HepG2 (cell line): ENCODE measurements around the gene MEGF11. TPM values are rescaled to one million over a fixed set of nuclear protein-coding genes. Genes with fewer than 3 reads are reported as not detected.

Source experiments
- ARID5B ChIP-seq: IDR thresholded peaks from 2 replicates; pipeline ENCODE4 v1.4.0; 2020; ENCODE audit warnings: mild to moderate bottlenecking, missing genetic modification reagents
- ATF2 ChIP-seq: sonication (generic); formaldehyde crosslinking; IDR thresholded peaks from 2 replicates; pipeline ENCODE4 v1.4.0; 2020; ENCODE audit warnings: missing genetic modification reagents
- ETS1 ChIP-seq: sonication (generic); formaldehyde crosslinking; IDR thresholded peaks from 2 replicates; pipeline ENCODE4 v1.4.0; 2020; ENCODE audit warnings: missing genetic modification reagents
- HDAC2 ChIP-seq: sonication (generic); formaldehyde crosslinking; IDR thresholded peaks from 2 replicates; pipeline ENCODE4 v1.4.0; 2020; ENCODE audit warnings: missing genetic modification reagents
- HMG20B ChIP-seq: conservative IDR thresholded peaks from 2 replicates; pipeline ENCODE4 v1.6.1; 2016; ENCODE audit warnings: missing genetic modification reagents, missing compliant biosample characterization
- HNF4A ChIP-seq: sonication (generic); formaldehyde crosslinking; IDR thresholded peaks from 2 replicates; pipeline ENCODE4 v1.4.0; 2020; ENCODE audit warnings: missing genetic modification reagents
- HNF4G ChIP-seq, 2 experiments: sonication (generic) in 1 of 2; formaldehyde crosslinking in 1 of 2; IDR thresholded peaks; 2 replicates each; pipeline versions ENCODE4 v1.4.0 to v1.6.1; 2011 to 2020; ENCODE audit warnings: borderline replicate concordance in 2 of 2, low read depth in 2 of 2, mild to moderate bottlenecking in 2 of 2, low read length in 1 of 2, missing genetic modification reagents in 1 of 2, moderate library complexity in 1 of 2
- KDM6A ChIP-seq: IDR thresholded peaks from 2 replicates; pipeline ENCODE4 v1.6.1; 2016; ENCODE audit warnings: low read depth
- MXD1 ChIP-seq: sonication (generic); formaldehyde crosslinking; IDR thresholded peaks from 2 replicates; pipeline ENCODE4 v1.4.0; 2020; ENCODE audit warnings: mild to moderate bottlenecking, missing genetic modification reagents
- NBN ChIP-seq: fragments of 450-650 bp; conservative IDR thresholded peaks from 2 replicates; pipeline ENCODE4 v1.6.1; 2017
- NFE2 ChIP-seq: sonication (generic); formaldehyde crosslinking; IDR thresholded peaks from 2 replicates; pipeline ENCODE4 v1.4.0; 2020; ENCODE audit warnings: missing genetic modification reagents
- RARA ChIP-seq: IDR thresholded peaks from 2 replicates; pipeline ENCODE4 v1.6.1; 2016; ENCODE audit warnings: missing genetic modification reagents, missing compliant biosample characterization
- SALL1 ChIP-seq: sonication (generic); formaldehyde crosslinking; IDR thresholded peaks from 2 replicates; pipeline ENCODE4 v1.8.0; 2022; ENCODE audit warnings: mild to moderate bottlenecking, missing genetic modification reagents
- STAT6 ChIP-seq: sonication (generic); formaldehyde crosslinking; IDR thresholded peaks from 2 replicates; pipeline ENCODE4 v1.4.0; 2020; ENCODE audit warnings: missing genetic modification reagents, mild to moderate bottlenecking, borderline replicate concordance
- TBX2 ChIP-seq: sonication (generic); formaldehyde crosslinking; IDR thresholded peaks from 2 replicates; pipeline ENCODE4 v1.5.0; 2020; ENCODE audit warnings: missing genetic modification reagents, mild to moderate bottlenecking, borderline replicate concordance
- TRAFD1 ChIP-seq: sonication (generic); formaldehyde crosslinking; IDR thresholded peaks from 2 replicates; pipeline ENCODE4 v1.5.1; 2020; ENCODE audit warnings: missing genetic modification reagents, mild to moderate bottlenecking, borderline replicate concordance
- ZFP41 ChIP-seq: sonication (generic); formaldehyde crosslinking; IDR thresholded peaks from 2 replicates; pipeline ENCODE4 v1.4.0; 2020; ENCODE audit warnings: mild to moderate bottlenecking, missing genetic modification reagents, borderline replicate concordance
- ZNF614 ChIP-seq: IDR thresholded peaks from 2 replicates; pipeline ENCODE4 v1.6.1; 2018; ENCODE audit warnings: missing biosample characterization, missing genetic modification reagents, inconsistent platforms, borderline replicate concordance
- polyA plus RNA-seq, 8 experiments: library from polyadenylated mRNA; depleted of rRNA in 3 of 8; stranded (reverse) in 7 of 8; unstranded in 1 of 8; fragments of >200 nt; fragmentation: Illumina TruSeq in 4 of 8; extraction: Trizol in 4 of 8; gene quantifications; 2 replicates each; pipeline versions ENCODE4 v1.2.1 to v1.2.3, GENCODE V29; 2011 to 2016; ENCODE audit warnings: low read depth in 4 of 8, missing spikeins in 1 of 8, mixed read lengths in 1 of 8; ENCODE audit not compliant: insufficient read depth in 1 of 8
- total RNA-seq, 5 experiments: library from RNA; depleted of rRNA; stranded (reverse); fragments of >200 nt; fragmentation: Illumina TruSeq; extraction: Trizol; gene quantifications; 2 replicates each; pipeline ENCODE4 v1.2.3, GENCODE V29; 2016; ENCODE audit warnings: low read depth in 1 of 5

MEGF11 gene
- total and polyA plus RNA-seq, 2 of the 13 experiments (the other 11 are each of a cell fraction or from before 2014, with no cell fraction given), result not detected

- TF ChIP-seq STAT6 (CRISPR knock-in tag) (no peak), NBN (no peak), NFE2 (CRISPR knock-in tag) (peak; percentile 58; the same call in 1 of the 2 replicates), SALL1 (CRISPR knock-in tag) (no peak), ETS1 (CRISPR knock-in tag) (no peak), HNF4G (IDR thresholded peaks at IDR 0.05; ENCODE audit: borderline replicate concordance, low read depth, low read length) (peak; percentile 72; the same call in 1 of the 2 replicates), HNF4G (CRISPR knock-in tag; IDR thresholded peaks at IDR 0.05; ENCODE audit: borderline replicate concordance, low read depth) (no peak), ZNF614 (peak; percentile 27; the same call in 1 of the 2 replicates), ARID5B (CRISPR knock-in tag) (peak; percentile 45; the same call in 1 of the 2 replicates), RARA (CRISPR knock-in tag) (peak; percentile 43), HMG20B (CRISPR knock-in tag) (no peak), KDM6A (CRISPR knock-in tag) (no peak), HDAC2 (CRISPR knock-in tag) (peak; percentile 47; the same call in 1 of the 2 replicates), HNF4A (CRISPR knock-in tag) (peak; percentile 79), ATF2 (CRISPR knock-in tag) (no peak), MXD1 (CRISPR knock-in tag) (no peak), ZFP41 (CRISPR knock-in tag) (no peak), TBX2 (CRISPR knock-in tag) (no peak), TRAFD1 (CRISPR knock-in tag) (no peak)
Measured at GRCh38 chr15:66288093-66288492, 34.5 kb upstream of the MEGF11 start (continued).
